Measurements from ENCODE around the gene KRTAP3-1.
"Not testable (repeated sequence)": the region's sequence is repeated elsewhere in the genome, so short reads cannot be mapped to it uniquely, and the experiment has no call there.

The KRTAP3-1 gene

DNA sequence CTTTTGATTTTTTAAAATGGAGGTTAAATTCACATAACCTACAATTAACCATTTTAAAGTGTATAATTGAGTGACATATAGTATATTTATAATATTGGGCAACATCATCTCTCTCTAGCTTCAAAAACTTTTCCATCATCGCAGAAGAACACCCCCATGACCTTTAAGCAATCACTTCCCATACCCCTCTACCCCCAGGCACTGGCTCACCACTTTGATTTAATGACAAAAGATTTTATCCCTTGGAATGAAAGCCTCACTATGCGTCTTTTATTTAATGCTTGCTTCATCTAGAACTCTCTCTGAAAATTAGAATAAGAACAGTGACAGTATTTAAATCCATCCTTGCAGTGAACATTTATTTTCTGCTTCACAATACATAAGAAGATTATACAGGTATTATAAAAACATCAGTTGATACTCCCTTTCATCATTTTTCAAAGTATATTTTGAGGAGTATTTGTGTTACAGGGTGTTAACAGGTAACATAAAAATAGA is 29.0 kb upstream of the KRTAP3-1 start:
- H3K9ac ChIP-seq (ENCODE audit: low read length) = no peak overlapping the region
- no peak overlapping the region for H3K4me3 ChIP-seq (ENCODE audit: low read length)
- H3K27me3 ChIP-seq (ENCODE audit: control insufficient read depth, insufficient read depth, low read length) = no peaks in the 10 kb centered on the region
- H3K27ac ChIP-seq (ENCODE audit: low read length) = no peak overlapping the region
- H3K36me3 ChIP-seq (ENCODE audit: control insufficient read depth, low read depth, low read length) = no peaks in the 10 kb centered on the region
- peaks cover 20% of the 10 kb centered on the region for H3K4me1 ChIP-seq (ENCODE audit: control insufficient read depth, low read depth, low read length)
- no peaks in the 10 kb centered on the region for H3K9me3 ChIP-seq (ENCODE audit: control insufficient read depth, low read depth, low read length)

DNA sequence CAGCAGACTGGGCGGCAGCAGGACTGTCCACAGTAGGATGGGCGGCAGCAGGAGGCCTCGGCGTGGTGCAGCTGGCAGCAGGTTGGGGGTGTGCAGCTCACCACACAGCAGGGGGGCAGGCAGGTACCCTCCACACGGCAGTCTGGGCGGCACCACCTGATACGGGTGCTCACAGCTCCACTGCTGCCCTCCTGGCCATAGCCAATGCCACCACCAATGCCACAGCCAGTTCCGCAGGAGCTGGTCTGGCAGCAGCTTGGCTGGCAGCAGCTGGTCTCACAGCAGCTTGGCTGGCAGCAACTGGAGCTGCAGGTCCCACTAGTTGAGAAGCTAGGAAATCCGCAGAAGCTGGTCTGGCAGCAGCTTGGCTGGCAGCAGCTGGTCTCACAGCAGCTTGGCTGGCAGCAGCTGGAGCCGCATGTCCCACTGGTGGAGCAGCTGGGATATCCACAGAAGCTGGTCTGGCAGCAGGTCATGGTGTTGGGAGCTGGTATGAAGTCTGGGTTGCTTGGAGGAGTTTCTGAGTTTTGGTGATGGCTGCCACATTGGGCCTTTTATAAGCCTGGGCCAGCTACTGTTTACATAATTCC is 25.5 kb upstream of the KRTAP3-1 start, which contains the start of gene KRTAP1-3:
KRTAP1-3 (minus strand) TSS at position 529 of the 590 bp plus-strand sequence; CDS start at position 476, 53 bp downstream.
- H3K4me3 ChIP-seq (ENCODE audit: low read length); H3K9ac ChIP-seq (ENCODE audit: low read length); H3K9me3 ChIP-seq (ENCODE audit: control insufficient read depth, low read depth, low read length); H3K27ac ChIP-seq (ENCODE audit: low read length); H3K27me3 ChIP-seq (ENCODE audit: control insufficient read depth, insufficient read depth, low read length); H3K36me3 ChIP-seq (ENCODE audit: control insufficient read depth, low read depth, low read length): not testable (repeated sequence)
- H3K4me1 ChIP-seq (ENCODE audit: control insufficient read depth, low read depth, low read length) = peaks cover 18% of the 10 kb centered on the region

- Histone ChIP-seq H3K27me3 (ENCODE audit: control insufficient read depth, insufficient read depth, low read length) (no peaks in the 10 kb centered on the region), H3K9ac (ENCODE audit: low read length) (no peak within 1 kb of the TSS), H3K4me3 (ENCODE audit: low read length) (no peak within 1 kb of the TSS), H3K27ac (ENCODE audit: low read length) (no peak within 1 kb of the TSS), H3K9me3 (ENCODE audit: control insufficient read depth, low read depth, low read length) (no peaks in the 10 kb centered on the region), H3K4me1 (ENCODE audit: control insufficient read depth, low read depth, low read length) (no peaks in the 10 kb centered on the region), H3K36me3 (ENCODE audit: control insufficient read depth, low read depth, low read length) (no peaks in the 10 kb centered on the region)
These were observed 20.8 kb upstream of the KRTAP3-1 start, which contains the start of gene KRTAP1-4 for GRCh38 chr17:41029633-41030245. Gene KRTAP1-4, minus strand, starts transcription at chr17:41030195. Its CDS starts 117 bp downstream, at chr17:41030078.

GRCh38 chr17:41026715-41027471 is 18.0 kb upstream of the KRTAP3-1 start, which contains the start of gene KRTAP1-5:
Gene KRTAP1-5, minus strand, starts transcription at chr17:41027208. Its CDS starts 53 bp downstream, at chr17:41027155.
- Histone ChIP-seq H3K9ac (ENCODE audit: low read length) (no peak within 1 kb of the TSS), H3K27me3 (ENCODE audit: control insufficient read depth, insufficient read depth, low read length) (no peaks in the 10 kb centered on the region), H3K9me3 (ENCODE audit: control insufficient read depth, low read depth, low read length) (no peaks in the 10 kb centered on the region), H3K4me3 (ENCODE audit: low read length) (no peak within 1 kb of the TSS), H3K4me1 (ENCODE audit: control insufficient read depth, low read depth, low read length) (no peaks in the 10 kb centered on the region), H3K27ac (ENCODE audit: low read length) (no peak within 1 kb of the TSS), H3K36me3 (ENCODE audit: control insufficient read depth, low read depth, low read length) (no peaks in the 10 kb centered on the region)

GRCh38 chr17:41024697-41025096 is 15.8 kb upstream of the KRTAP3-1 start:
- no peaks in the 10 kb centered on the region for H3K36me3 ChIP-seq (ENCODE audit: control insufficient read depth, low read depth, low read length)
- no peak overlapping the region for H3K9ac ChIP-seq (ENCODE audit: low read length)
- no peaks in the 10 kb centered on the region for H3K4me1 ChIP-seq (ENCODE audit: control insufficient read depth, low read depth, low read length)
- H3K27ac ChIP-seq (ENCODE audit: low read length) = no peak overlapping the region
- H3K4me3 ChIP-seq (ENCODE audit: low read length) = no peak overlapping the region
- no peaks in the 10 kb centered on the region for H3K27me3 ChIP-seq (ENCODE audit: control insufficient read depth, insufficient read depth, low read length)
- H3K9me3 ChIP-seq (ENCODE audit: control insufficient read depth, low read depth, low read length) = no peaks in the 10 kb centered on the region

- H3K9me3 ChIP-seq (ENCODE audit: control insufficient read depth, low read depth, low read length) = no peaks in the 10 kb centered on the region
- H3K9ac ChIP-seq (ENCODE audit: low read length) = no peak overlapping the region
- H3K4me3 ChIP-seq (ENCODE audit: low read length) = no peak overlapping the region
- no peak overlapping the region for H3K27ac ChIP-seq (ENCODE audit: low read length)
- no peaks in the 10 kb centered on the region for H3K36me3 ChIP-seq (ENCODE audit: control insufficient read depth, low read depth, low read length)
- no peaks in the 10 kb centered on the region for H3K27me3 ChIP-seq (ENCODE audit: control insufficient read depth, insufficient read depth, low read length)
- H3K4me1 ChIP-seq (ENCODE audit: control insufficient read depth, low read depth, low read length) = no peaks in the 10 kb centered on the region
These were observed 11.4 kb upstream of the KRTAP3-1 start for GRCh38 chr17:41020336-41020735.

DNA sequence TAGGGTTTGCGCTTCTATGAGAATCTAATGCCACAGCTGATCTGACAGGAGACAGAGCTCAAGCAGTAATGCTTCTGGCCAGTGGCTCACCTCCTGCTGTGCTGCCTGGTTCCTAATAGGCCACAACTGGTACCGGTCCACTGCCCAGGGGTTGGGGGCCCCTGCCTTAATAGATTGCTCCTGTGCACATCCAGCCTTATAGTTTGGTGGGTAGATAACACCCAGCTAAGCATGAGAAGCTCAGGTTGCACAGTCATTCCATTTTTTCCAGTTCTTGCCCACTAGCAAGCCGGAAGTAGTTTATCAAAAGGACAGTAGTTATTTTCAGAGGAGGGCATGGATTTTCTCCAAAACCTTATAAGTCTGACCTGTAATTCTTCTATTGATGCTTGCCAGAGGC is 10.5 kb upstream of the KRTAP3-1 start:
- Histone ChIP-seq H3K4me1 (ENCODE audit: control insufficient read depth, low read depth, low read length) (no peaks in the 10 kb centered on the region), H3K27me3 (ENCODE audit: control insufficient read depth, insufficient read depth, low read length) (no peaks in the 10 kb centered on the region), H3K9me3 (ENCODE audit: control insufficient read depth, low read depth, low read length) (no peaks in the 10 kb centered on the region), H3K36me3 (ENCODE audit: control insufficient read depth, low read depth, low read length) (no peaks in the 10 kb centered on the region), H3K9ac (ENCODE audit: low read length) (no peak overlapping the region), H3K27ac (ENCODE audit: low read length) (no peak overlapping the region), H3K4me3 (ENCODE audit: low read length) (no peak overlapping the region)

- no peaks in the 10 kb centered on the region for H3K4me1 ChIP-seq (ENCODE audit: control insufficient read depth, low read depth, low read length)
- H3K9ac ChIP-seq (ENCODE audit: low read length) = no peak overlapping the region
- H3K27ac ChIP-seq (ENCODE audit: low read length) = no peak overlapping the region
- H3K9me3 ChIP-seq (ENCODE audit: control insufficient read depth, low read depth, low read length) = no peaks in the 10 kb centered on the region
- no peak overlapping the region for H3K4me3 ChIP-seq (ENCODE audit: low read length)
- no peaks in the 10 kb centered on the region for H3K27me3 ChIP-seq (ENCODE audit: control insufficient read depth, insufficient read depth, low read length)
- H3K36me3 ChIP-seq (ENCODE audit: control insufficient read depth, low read depth, low read length) = no peaks in the 10 kb centered on the region
These were observed 9.6 kb upstream of the KRTAP3-1 start for GRCh38 chr17:41018541-41018940.

GRCh38 chr17:41016578-41017215 is 7.8 kb upstream of the KRTAP3-1 start:
- Histone ChIP-seq H3K27me3 (ENCODE audit: control insufficient read depth, insufficient read depth, low read length) (no peaks in the 10 kb centered on the region), H3K36me3 (ENCODE audit: control insufficient read depth, low read depth, low read length) (no peaks in the 10 kb centered on the region), H3K9ac (ENCODE audit: low read length) (no peak overlapping the region), H3K4me3 (ENCODE audit: low read length) (no peak overlapping the region), H3K4me1 (ENCODE audit: control insufficient read depth, low read depth, low read length) (no peaks in the 10 kb centered on the region), H3K9me3 (ENCODE audit: control insufficient read depth, low read depth, low read length) (no peaks in the 10 kb centered on the region), H3K27ac (ENCODE audit: low read length) (no peak overlapping the region)

DNA sequence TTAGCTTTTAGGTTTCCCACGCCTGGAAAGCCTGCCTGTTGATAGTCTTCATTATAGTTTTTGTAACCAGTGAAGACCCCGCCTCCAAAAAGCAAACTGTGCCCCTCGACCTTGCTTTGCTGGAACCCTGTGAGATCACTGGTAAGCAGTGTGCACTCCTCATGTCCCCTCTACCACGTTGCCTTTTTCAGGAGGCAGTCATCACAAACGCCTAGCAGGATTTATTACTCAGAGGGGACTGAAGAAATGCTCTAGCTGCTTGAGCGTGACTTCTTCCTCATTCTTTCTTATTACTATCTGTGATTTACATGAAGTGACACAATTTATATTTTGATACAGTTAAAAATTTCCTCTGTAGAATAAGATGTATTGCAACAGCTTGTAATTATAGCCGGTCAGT is 6.5 kb upstream of the KRTAP3-1 start:
- no peaks in the 10 kb centered on the region for H3K4me1 ChIP-seq (ENCODE audit: control insufficient read depth, low read depth, low read length)
- H3K9me3 ChIP-seq (ENCODE audit: control insufficient read depth, low read depth, low read length) = no peaks in the 10 kb centered on the region
- no peak overlapping the region for H3K27ac ChIP-seq (ENCODE audit: low read length)

GRCh38 chr17:41013606-41014005 is 4.7 kb upstream of the KRTAP3-1 start:
- H3K4me3 ChIP-seq (ENCODE audit: low read length) = no peak overlapping the region

More for the DNA sequence above, 6.5 kb upstream of the KRTAP3-1 start:
- Histone ChIP-seq H3K4me3 (ENCODE audit: low read length) (no peak overlapping the region), H3K27me3 (ENCODE audit: control insufficient read depth, insufficient read depth, low read length) (no peaks in the 10 kb centered on the region), H3K36me3 (ENCODE audit: control insufficient read depth, low read depth, low read length) (no peaks in the 10 kb centered on the region), H3K9ac (ENCODE audit: low read length) (no peak overlapping the region)

More at GRCh38 chr17:41013606-41014005, 4.7 kb upstream of the KRTAP3-1 start:
- Histone ChIP-seq H3K9me3 (ENCODE audit: control insufficient read depth, low read depth, low read length) (no peaks in the 10 kb centered on the region), H3K27ac (ENCODE audit: low read length) (no peak overlapping the region), H3K36me3 (ENCODE audit: control insufficient read depth, low read depth, low read length) (no peaks in the 10 kb centered on the region), H3K4me1 (ENCODE audit: control insufficient read depth, low read depth, low read length) (peaks cover 13% of the 10 kb centered on the region), H3K27me3 (ENCODE audit: control insufficient read depth, insufficient read depth, low read length) (no peaks in the 10 kb centered on the region), H3K9ac (ENCODE audit: low read length) (no peak overlapping the region)

Data from iPS-18a (cell line).